Activated B cell treated with CpG ODN at 0.5 μM for 24 hours (primary cell): ENCODE data around the gene OMG. TPM values are rescaled to one million over a fixed set of nuclear protein-coding genes. Genes with fewer than 3 reads are reported as not detected.
"Not testable (repeated sequence)": the region's sequence is repeated elsewhere in the genome, so short reads cannot be mapped to it uniquely, and the experiment has no call there.

Experiments
- ATAC-seq: fragments of 200-7000 bp; cut with Tn5 transposase; one replicate; pipeline ENCODE4 v1.10.0; 2021; ENCODE audit warnings: low read depth, mild to moderate bottlenecking, moderate library complexity
- CTCF ChIA-PET: fragments of 350-600 bp; sonication (Branson Sonifier 250); formaldehyde crosslinking; loops from one replicate; lab custom pipeline; 2021; ENCODE audit warnings: antibody characterized with exemption; lab: Charles Lee
- POLR2A ChIA-PET: fragments of 350-600 bp; sonication (Branson Sonifier 250); formaldehyde crosslinking; loops from one replicate; lab custom pipeline; 2021; ENCODE audit warnings: antibody characterized with exemption; lab: Charles Lee
- DNase-seq: peaks from one replicate; pipeline ENCODE4 v3.0.0; 2022
- H3K27ac Mint-ChIP-seq: one replicate; pipeline ENCODE4 v1.8.0; 2020; ENCODE audit warnings: mixed read lengths
- H3K27me3 Mint-ChIP-seq: one replicate; pipeline ENCODE4 v1.8.0; 2021; ENCODE audit warnings: mixed read lengths
- H3K36me3 Mint-ChIP-seq: one replicate; pipeline ENCODE4 v1.8.0; 2021; ENCODE audit warnings: low read depth, mixed read lengths
- H3K4me1 Mint-ChIP-seq: one replicate; pipeline ENCODE4 v1.8.0; 2021; ENCODE audit warnings: mixed read lengths
- H3K4me3 Mint-ChIP-seq: one replicate; pipeline ENCODE4 v1.8.0; 2020; ENCODE audit warnings: mild to moderate bottlenecking, mixed read lengths
- H3K9me3 Mint-ChIP-seq: one replicate; pipeline ENCODE4 v1.8.0; 2020; ENCODE audit warnings: mixed read lengths
- intact Hi-C: fragments of 100-400 bp; cut with micrococcal nuclease; formaldehyde crosslinking; loops from one replicate; pipeline ENCODE4 v1.15.1; 2024
- total RNA-seq: library from RNA; stranded (reverse); gene quantifications from 2 replicates; pipeline ENCODE4 v1.2.3, GENCODE V29; 2022
- TF ChIP-seq, protein P1 (sequence below): fragments of 200-600 bp; IDR thresholded peaks from one replicate; pipeline ENCODE4 v1.8.0; 2022; ENCODE audit warnings: antibody characterized with exemption, mild to moderate bottlenecking

OMG gene
- total RNA-seq, 1 donor from 2014 or later, result 0.16 TPM

DNA sequence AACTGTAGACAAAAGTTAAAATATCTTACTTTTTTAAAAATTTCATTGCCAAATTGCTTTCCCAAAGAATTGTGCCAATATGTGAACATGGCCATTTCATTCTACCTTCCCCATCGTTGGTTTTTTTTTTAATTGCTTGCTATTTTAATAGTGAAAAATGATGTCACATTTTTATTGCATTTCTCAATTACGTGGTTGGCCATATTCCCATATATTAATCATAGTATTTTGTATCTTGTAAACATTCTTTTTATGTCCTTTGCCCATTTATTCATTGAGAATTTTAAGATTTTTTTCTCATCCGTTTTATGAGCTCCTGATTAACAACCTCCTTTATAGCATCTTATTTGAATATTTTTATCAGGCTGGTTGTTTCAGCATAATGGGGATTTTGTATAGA is 7.2 kb downstream of the OMG start:
- TF ChIP-seq, protein P1, sequence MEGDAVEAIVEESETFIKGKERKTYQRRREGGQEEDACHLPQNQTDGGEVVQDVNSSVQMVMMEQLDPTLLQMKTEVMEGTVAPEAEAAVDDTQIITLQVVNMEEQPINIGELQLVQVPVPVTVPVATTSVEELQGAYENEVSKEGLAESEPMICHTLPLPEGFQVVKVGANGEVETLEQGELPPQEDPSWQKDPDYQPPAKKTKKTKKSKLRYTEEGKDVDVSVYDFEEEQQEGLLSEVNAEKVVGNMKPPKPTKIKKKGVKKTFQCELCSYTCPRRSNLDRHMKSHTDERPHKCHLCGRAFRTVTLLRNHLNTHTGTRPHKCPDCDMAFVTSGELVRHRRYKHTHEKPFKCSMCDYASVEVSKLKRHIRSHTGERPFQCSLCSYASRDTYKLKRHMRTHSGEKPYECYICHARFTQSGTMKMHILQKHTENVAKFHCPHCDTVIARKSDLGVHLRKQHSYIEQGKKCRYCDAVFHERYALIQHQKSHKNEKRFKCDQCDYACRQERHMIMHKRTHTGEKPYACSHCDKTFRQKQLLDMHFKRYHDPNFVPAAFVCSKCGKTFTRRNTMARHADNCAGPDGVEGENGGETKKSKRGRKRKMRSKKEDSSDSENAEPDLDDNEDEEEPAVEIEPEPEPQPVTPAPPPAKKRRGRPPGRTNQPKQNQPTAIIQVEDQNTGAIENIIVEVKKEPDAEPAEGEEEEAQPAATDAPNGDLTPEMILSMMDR, result no peak
- Mint-ChIP-seq H3K4me1 (peaks cover 2% of the 10 kb centered on the region), H3K27ac (no peak overlapping the region), H3K36me3 (no peaks in the 10 kb centered on the region), H3K27me3 (no peaks in the 10 kb centered on the region), H3K4me3 (no peak overlapping the region), H3K9me3 (no peaks in the 10 kb centered on the region)
- DNase-seq (no peak), ATAC-seq (no peak)
- POLR2A ChIA-PET, result no interaction called here
- CTCF ChIA-PET, result no interaction called here
- intact Hi-C loops, result no loop called here

DNA sequence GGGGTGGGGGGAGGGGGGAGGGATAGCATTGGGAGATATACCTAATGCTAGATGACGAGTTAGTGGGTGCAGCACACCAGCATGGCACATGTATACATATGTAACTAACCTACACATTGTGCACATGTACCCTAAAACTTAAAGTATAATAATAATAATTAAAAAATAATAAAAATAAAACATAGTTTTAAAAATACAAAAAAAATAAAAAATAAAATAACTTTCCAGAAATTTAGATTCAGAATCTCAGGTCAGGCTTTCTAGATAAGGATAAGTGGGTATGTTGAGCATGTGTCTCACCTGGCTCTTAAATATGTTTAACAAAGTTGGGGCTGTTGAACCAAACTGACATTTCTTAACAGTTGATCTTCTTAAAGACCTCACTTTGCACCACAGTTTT is 9.1 kb downstream of the OMG start:
- intact Hi-C loops, H3K9me3 Mint-ChIP-seq, H3K27ac Mint-ChIP-seq, H3K4me1 Mint-ChIP-seq, ATAC-seq, H3K27me3 Mint-ChIP-seq, H3K36me3 Mint-ChIP-seq, DNase-seq, CTCF ChIA-PET, POLR2A ChIA-PET, H3K4me3 Mint-ChIP-seq: not testable (repeated sequence)

DNA sequence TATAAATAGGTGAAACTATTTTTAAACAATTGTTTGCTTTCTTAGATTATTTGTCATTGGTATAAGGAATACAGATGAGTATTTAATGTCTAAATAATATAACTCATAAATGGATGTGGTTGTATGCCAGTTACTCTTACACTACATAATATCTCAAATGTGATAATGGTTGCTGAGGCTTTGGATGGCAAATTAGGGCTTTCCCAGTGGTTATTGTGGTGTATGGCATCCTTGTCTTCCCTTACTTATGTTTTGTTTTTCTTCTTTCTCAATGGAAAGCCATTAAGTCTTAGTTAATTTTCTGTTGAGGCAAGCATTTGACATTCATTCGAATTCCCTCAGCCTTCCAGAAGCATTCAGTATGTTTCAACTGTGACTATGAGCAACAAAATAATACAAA is 10.5 kb downstream of the OMG start:
- POLR2A ChIA-PET, result no interaction called here
- peaks cover 2% of the 10 kb centered on the region for H3K4me1 Mint-ChIP-seq
- ATAC-seq (no peak), DNase-seq (no peak)
- H3K4me3 Mint-ChIP-seq, result no peak overlapping the region
- H3K36me3 Mint-ChIP-seq, result no peaks in the 10 kb centered on the region
- no peak overlapping the region for H3K27ac Mint-ChIP-seq
- CTCF ChIA-PET, result no interaction called here
- no peaks in the 10 kb centered on the region for H3K27me3 Mint-ChIP-seq
- TF ChIP-seq, protein P1, result no peak
- intact Hi-C loops, result no loop called here
- no peaks in the 10 kb centered on the region for H3K9me3 Mint-ChIP-seq

DNA sequence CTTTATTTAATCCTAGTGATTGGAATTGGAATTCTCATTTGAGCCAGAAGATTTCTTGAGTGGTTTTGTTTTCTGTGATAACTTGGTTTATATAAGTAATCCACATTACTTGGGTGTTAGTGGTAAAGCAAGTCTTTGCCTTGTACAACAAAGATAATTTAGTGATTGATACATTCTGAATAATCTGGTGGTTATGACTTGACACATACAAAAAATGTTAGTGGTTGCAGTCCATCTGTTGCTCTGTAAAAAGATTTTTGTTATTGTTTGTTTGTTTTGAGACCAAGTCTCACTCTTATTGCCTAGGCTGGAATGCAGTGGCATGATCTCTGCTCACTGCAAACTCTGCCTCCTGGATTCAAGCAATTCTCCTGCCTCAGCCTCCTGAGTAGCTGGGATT is 13.2 kb downstream of the OMG start:
- Mint-ChIP-seq H3K27me3 (no peaks in the 10 kb centered on the region), H3K36me3 (no peaks in the 10 kb centered on the region), H3K4me1 (no peaks in the 10 kb centered on the region), H3K4me3 (no peak overlapping the region), H3K9me3 (no peaks in the 10 kb centered on the region), H3K27ac (no peak overlapping the region)
- CTCF ChIA-PET, result interaction anchor here (0.7 kb wide), 1 partner anchor 242 kb away, joined by 3 read pairs; no protein-coding TSS in a partner anchor
- DNase-seq (no peak), ATAC-seq (no peak)
- intact Hi-C loops, result no loop called here
- POLR2A ChIA-PET, result no interaction called here
- TF ChIP-seq, protein P1, result no peak

DNA sequence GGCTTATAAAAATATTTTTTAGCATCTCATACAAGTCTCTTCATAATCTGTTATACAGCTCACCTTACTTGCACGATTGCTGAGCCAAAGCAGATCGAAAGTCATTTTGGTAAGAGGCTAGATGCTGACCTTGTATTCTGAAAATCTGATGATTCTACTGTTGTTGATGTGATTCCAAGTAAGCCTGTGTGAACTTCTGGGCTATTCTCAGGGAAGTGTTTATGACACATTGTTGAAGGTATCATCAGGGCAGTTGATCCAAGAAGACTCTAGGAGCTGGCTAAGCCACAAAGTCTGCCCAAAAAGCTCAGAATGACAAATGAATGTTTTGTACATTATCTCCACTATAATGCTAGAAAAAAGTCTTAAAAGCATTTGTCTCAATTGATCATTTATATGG is 16.0 kb downstream of the OMG start:
- TF ChIP-seq, protein P1, result no peak
- Mint-ChIP-seq H3K9me3 (no peaks in the 10 kb centered on the region), H3K4me3 (no peak overlapping the region), H3K4me1 (no peaks in the 10 kb centered on the region), H3K36me3 (no peaks in the 10 kb centered on the region), H3K27ac (no peak overlapping the region), H3K27me3 (no peaks in the 10 kb centered on the region)
- no peak for ATAC-seq
- intact Hi-C loops, result no loop called here
- ChIA-PET POLR2A (interaction anchor here (0.6 kb wide), 1 partner anchor 87 kb away, joined by 3 read pairs; no protein-coding TSS in a partner anchor), CTCF (no interaction called here)
- DNase-seq, result no peak

DNA sequence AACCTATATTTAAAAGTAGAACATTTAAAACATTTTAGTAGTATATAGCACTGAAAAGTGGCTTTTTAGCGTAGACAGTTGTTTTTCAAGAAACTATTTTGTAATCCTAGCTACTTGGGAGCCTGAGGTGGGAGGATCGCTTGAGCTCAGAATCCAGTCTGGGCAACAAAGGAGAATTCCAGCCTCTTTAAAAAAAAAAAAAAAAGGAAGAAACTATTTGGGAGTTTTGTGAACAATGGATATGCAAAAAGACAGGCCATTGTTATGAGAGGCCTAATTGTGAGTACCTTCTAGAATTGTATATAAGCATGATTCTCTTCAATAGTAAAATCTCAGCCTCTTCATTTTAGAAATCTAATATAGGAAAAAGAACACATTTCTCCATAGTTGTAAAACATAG is 17.6 kb downstream of the OMG start:
- Mint-ChIP-seq H3K9me3 (no peaks in the 10 kb centered on the region), H3K27me3 (no peaks in the 10 kb centered on the region), H3K36me3 (peaks cover 2% of the 10 kb centered on the region), H3K4me1 (no peaks in the 10 kb centered on the region), H3K4me3 (no peak overlapping the region), H3K27ac (no peak overlapping the region)
- intact Hi-C loops, result no loop called here
- ATAC-seq (no peak), DNase-seq (no peak)
- ChIA-PET POLR2A (no interaction called here), CTCF (no interaction called here)
- TF ChIP-seq, protein P1, result no peak
